Neural cell (in vitro differentiated cells): ENCODE results near the gene PMEPA1.

Experiments used
- EP300 ChIP-seq: fragments of 450-650 bp; conservative IDR thresholded peaks from 2 replicates; pipeline ENCODE4 v1.6.1; 2014; ENCODE audit warnings: antibody characterized with exemption, mild to moderate bottlenecking, moderate library complexity; ENCODE audit not compliant: poor library complexity, severe bottlenecking
- EZH2 ChIP-seq: fragments of 200-600, 300-800 bp; shearing (Covaris generic), sonication (generic); IDR thresholded peaks from 2 replicates; pipeline ENCODE4 v1.6.1; 2014; ENCODE audit warnings: antibody characterized with exemption, low read length, borderline replicate concordance, mild to moderate bottlenecking; ENCODE audit not compliant: insufficient read depth, poor library complexity, severe bottlenecking
- MXI1 ChIP-seq: fragments of 450-650 bp; conservative IDR thresholded peaks from 2 replicates; pipeline ENCODE4 v1.6.1; 2014; ENCODE audit warnings: antibody characterized with exemption, mild to moderate bottlenecking; ENCODE audit not compliant: poor library complexity, severe bottlenecking
- POLR2AphosphoS5 ChIP-seq: IDR thresholded peaks from 2 replicates; pipeline ENCODE4 v1.6.1; 2012
- RAD21 ChIP-seq: fragments of 450-650 bp; conservative IDR thresholded peaks from 2 replicates; pipeline ENCODE4 v1.6.1; 2014; ENCODE audit warnings: antibody characterized with exemption, mild to moderate bottlenecking, moderate library complexity
- REST ChIP-seq: IDR thresholded peaks from 2 replicates; pipeline ENCODE4 v1.6.1; 2012; ENCODE audit warnings: borderline replicate concordance
- TF ChIP-seq, protein P1 (sequence below): fragments of 450-650 bp; IDR thresholded peaks from 2 replicates; pipeline ENCODE4 v1.5.1; 2014; ENCODE audit warnings: antibody characterized with exemption, mild to moderate bottlenecking, moderate library complexity; ENCODE audit not compliant: poor library complexity, severe bottlenecking

DNA sequence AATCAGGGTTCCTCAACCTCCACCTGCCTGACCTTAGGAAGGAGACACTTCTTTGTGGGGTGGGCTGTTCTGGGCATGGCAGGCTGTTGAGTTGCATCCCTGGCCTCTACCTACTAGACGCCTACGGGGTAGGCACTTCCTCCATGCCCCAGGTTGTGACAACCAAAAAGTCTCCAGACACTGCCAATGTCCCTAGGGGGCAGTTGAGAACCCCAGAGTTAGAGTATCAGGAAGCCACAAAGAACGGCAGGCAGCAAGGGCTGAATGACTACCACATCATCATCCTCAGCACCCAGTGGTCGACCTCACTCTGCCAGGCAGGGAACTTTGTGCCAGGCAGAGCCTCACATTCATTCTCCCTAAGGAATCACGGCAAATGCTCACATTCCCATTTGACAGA lies 21.5 kb downstream of the PMEPA1 start:
- no peak for TF ChIP-seq EP300
- TF ChIP-seq, protein P1, sequence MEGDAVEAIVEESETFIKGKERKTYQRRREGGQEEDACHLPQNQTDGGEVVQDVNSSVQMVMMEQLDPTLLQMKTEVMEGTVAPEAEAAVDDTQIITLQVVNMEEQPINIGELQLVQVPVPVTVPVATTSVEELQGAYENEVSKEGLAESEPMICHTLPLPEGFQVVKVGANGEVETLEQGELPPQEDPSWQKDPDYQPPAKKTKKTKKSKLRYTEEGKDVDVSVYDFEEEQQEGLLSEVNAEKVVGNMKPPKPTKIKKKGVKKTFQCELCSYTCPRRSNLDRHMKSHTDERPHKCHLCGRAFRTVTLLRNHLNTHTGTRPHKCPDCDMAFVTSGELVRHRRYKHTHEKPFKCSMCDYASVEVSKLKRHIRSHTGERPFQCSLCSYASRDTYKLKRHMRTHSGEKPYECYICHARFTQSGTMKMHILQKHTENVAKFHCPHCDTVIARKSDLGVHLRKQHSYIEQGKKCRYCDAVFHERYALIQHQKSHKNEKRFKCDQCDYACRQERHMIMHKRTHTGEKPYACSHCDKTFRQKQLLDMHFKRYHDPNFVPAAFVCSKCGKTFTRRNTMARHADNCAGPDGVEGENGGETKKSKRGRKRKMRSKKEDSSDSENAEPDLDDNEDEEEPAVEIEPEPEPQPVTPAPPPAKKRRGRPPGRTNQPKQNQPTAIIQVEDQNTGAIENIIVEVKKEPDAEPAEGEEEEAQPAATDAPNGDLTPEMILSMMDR: no peak
- no peak for TF ChIP-seq EZH2
- no peak for TF ChIP-seq POLR2AphosphoS5
- no peak for TF ChIP-seq REST
- TF ChIP-seq MXI1: no peak
- no peak for TF ChIP-seq RAD21
